D721Med (cell line): Measurements from ENCODE around the gene NPAS3.

Experiments used
- DNase-seq: peaks from one replicate; pipeline ENCODE4 v3.0.0; 2011; ENCODE audit warnings: low spot score; ENCODE audit not compliant: insufficient read length
- FAIRE-seq: peaks from 2 replicates; lab custom pipeline; 2011; peaks lifted over from hg19 to GRCh38; lab: Jason Lieb, UNC
- TF ChIP-seq, protein P1 (sequence below): IDR thresholded peaks from 2 replicates; pipeline ENCODE4 v1.5.1; 2012; ENCODE audit warnings: mild to moderate bottlenecking, control low read depth; ENCODE audit not compliant: insufficient read depth; ENCODE audit errors: missing control alignments

NPAS3 gene

DNA sequence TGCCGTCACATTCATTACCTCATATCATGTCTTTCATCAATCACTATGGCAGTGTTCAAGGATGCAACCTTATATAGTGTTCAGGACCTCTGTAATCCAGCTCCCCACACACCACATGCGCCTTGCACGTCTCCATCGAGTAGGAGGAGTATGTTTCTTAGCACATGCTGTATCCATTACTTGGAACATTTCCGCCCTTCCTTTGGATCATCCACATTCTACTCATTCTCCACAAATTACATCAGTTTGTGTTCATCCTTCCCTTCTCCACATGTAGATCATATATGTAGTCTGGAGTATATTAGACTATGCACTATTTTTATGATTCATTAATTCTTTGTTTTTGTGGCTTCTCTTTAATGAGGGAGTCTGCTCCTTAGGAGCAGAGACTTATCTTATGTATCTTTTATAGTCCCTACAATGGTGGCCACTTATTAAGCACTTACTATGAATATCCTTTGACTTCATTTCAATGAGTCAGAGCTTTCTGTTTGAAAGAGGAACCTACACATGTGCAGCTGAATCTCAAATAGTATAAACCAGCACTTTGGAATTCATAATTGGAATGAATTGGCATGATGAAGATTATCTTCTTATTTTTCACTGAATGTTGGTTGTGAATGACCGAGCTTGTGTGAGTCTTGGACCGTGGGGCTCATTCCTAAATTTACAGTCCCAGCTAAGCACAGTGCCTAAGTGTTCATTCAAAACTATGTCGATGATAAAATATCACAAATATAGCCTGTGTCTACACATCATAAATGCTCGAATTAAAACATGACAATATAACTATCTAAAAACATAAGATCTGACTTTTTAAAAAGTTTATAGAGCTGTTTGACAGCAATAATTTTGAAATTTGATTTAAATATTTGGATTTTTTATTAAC is 30.2 kb upstream of the NPAS3 start:
- TF ChIP-seq, protein P1, sequence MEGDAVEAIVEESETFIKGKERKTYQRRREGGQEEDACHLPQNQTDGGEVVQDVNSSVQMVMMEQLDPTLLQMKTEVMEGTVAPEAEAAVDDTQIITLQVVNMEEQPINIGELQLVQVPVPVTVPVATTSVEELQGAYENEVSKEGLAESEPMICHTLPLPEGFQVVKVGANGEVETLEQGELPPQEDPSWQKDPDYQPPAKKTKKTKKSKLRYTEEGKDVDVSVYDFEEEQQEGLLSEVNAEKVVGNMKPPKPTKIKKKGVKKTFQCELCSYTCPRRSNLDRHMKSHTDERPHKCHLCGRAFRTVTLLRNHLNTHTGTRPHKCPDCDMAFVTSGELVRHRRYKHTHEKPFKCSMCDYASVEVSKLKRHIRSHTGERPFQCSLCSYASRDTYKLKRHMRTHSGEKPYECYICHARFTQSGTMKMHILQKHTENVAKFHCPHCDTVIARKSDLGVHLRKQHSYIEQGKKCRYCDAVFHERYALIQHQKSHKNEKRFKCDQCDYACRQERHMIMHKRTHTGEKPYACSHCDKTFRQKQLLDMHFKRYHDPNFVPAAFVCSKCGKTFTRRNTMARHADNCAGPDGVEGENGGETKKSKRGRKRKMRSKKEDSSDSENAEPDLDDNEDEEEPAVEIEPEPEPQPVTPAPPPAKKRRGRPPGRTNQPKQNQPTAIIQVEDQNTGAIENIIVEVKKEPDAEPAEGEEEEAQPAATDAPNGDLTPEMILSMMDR = no peak
- no peak for FAIRE-seq
- DNase-seq = no peak

DNA sequence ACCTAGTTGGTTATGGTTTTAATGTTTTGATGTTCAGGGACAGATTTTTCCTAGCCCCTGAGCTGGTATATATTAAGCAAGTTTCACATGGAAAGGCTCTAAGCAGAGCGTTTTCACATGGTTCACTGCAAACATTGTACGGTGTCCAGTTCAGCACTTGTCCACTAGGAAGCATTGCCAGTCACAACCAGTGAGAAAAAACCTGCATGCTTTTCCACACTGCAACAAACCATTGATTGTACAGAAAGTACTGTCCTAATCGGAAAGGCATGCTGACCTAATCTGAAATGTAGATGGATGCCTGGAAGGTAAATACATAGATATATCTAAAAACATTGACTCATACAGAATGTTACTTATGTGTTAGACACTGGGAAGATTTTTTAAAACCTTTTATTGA is 25.0 kb upstream of the NPAS3 start:
- DNase-seq = no peak
- TF ChIP-seq, protein P1 = no peak
- no peak for FAIRE-seq

DNA sequence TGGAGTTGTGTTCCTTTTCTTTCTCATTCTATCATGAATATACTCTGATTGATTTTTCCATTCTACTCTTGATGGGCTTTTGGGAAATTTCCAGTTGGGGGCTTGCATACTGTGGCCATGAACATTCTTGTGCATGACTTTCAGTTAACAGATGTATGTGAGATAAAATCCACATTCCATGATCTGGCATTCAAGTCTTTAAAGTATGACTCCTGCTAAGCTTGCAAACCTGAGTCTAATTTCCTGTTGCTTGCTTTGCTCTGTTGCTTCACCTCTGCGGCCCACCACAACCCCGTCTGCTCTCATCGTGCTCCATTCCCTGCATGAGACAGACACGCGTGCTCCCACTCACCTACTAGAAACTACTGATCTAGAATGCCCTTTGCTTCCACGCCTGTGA is 24.3 kb upstream of the NPAS3 start:
- no peak for DNase-seq
- FAIRE-seq = no peak
- TF ChIP-seq, protein P1 = no peak

DNA sequence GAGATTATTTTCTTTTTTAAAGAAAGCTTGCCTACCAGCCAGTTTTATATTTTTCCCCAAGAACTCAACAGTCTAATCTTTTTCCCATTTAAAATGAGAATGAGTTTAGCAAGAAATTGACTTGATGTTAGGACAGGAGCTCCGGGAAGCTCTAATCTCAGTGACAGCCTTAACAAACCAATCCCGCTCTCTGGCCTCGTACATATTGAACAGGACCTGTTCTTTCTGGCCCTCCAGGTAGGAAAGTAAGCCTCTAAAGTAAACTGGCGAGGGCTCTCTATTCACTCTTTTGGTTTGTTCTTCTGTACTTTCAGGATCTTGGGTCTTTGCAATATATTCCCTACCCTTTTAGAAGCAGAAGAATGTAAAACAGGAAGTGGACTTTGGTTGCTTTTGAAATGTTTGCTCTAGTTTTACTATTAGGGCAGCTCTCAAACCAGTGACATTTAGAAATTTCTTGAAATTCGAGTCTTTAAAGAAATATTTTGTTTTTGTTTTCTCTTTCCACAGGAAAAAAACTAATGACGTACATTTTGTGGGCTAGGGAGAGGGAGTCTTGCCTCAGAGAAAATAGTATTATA is 17.9 kb upstream of the NPAS3 start:
- DNase-seq = no peak
- no peak for FAIRE-seq
- TF ChIP-seq, protein P1 = no peak

DNA sequence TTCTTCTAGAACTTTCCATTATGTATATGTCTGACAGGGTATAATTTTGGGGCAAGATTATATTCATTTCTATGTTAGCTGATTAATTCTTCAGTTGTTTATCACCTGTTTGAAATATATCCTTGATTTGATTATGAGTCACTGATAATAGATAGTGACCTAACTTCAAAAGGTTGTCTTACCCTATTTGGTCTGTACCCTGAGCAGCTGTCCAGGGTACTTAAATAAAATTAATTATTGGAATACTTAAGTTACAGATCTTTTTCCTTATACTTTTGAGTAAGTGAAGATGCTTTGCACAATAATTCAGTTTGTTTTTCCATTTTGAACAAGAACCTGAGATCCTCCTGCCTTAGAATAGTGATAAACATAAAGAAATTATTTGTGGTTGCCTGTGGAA is 13.2 kb upstream of the NPAS3 start:
- no peak for DNase-seq
- TF ChIP-seq, protein P1 = no peak
- FAIRE-seq = no peak

DNA sequence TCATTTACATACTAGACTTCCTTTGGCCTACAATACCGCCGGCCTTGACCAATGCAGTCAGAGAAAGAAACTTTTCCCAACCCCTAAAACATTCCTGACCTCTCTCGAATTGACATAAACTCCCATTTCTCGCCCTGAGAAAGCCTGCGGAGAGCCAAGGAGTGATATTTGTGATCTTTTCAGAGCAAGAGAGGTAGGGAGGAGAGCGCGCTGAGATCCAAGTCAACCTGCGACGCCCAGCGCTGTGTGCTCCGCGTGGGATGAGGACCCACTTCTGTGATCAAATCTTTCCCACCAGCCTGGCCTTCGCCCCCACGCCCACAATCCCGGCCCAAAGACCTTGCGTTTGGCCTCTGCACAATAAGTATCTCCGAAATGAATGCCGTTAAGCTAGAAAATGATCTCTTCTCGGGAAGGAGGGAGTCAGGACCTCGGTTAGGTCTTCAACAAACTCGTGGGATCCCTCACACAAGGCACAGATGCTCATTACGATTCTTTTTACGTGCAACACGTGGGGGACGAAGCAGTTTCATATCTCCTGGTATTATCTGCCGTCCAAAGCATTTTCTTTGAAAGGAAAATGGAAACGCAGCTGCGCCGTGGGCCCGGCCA is 6.3 kb upstream of the NPAS3 start:
- DNase-seq = no peak
- TF ChIP-seq, protein P1 = no peak
- FAIRE-seq = no peak
